H9 (cell line): ENCODE results near the gene RERE. TPM values are rescaled to one million over a fixed set of nuclear protein-coding genes. Genes with fewer than 3 reads are reported as not detected.
A peak's percentile ranks its signal among the peaks of the same experiment; 100 is the strongest.

Source experiments
- DNase-seq: peaks from one replicate; pipeline ENCODE4 v3.0.0-alpha.2; 2017
- H2AFZ ChIP-seq: one replicate; pipeline ENCODE4 v1.6.1; 2013; ENCODE audit warnings: mild to moderate bottlenecking, low read length, control low read depth, moderate library complexity
- H2AK5ac ChIP-seq: 2 replicates; pipeline ENCODE4 v1.6.1; 2013; ENCODE audit warnings: low read length, control low read depth, mixed read lengths; ENCODE audit not compliant: insufficient read length
- H2BK120ac ChIP-seq: one replicate; pipeline ENCODE4 v1.6.1; 2013; ENCODE audit warnings: low read depth, mild to moderate bottlenecking, low read length, control low read depth, inconsistent platforms; ENCODE audit not compliant: poor library complexity, severe bottlenecking
- H2BK12ac ChIP-seq: 2 replicates; pipeline ENCODE4 v1.6.1; 2013; ENCODE audit warnings: low read length, control low read depth, mixed read lengths, low read depth; ENCODE audit not compliant: insufficient read length
- H2BK15ac ChIP-seq: 2 replicates; pipeline ENCODE4 v1.6.1; 2013; ENCODE audit warnings: low read depth, low read length, control low read depth
- H2BK20ac ChIP-seq: one replicate; pipeline ENCODE4 v1.6.1; 2013; ENCODE audit warnings: low read depth, mild to moderate bottlenecking, low read length, control low read depth, inconsistent platforms; ENCODE audit not compliant: poor library complexity, severe bottlenecking
- H2BK5ac ChIP-seq: 2 replicates; pipeline ENCODE4 v1.6.1; 2013; ENCODE audit warnings: low read length, control low read depth, mixed read lengths; ENCODE audit not compliant: insufficient read length
- H3K14ac ChIP-seq: 2 replicates; pipeline ENCODE4 v1.6.1; 2013; ENCODE audit warnings: low read length, control low read depth; ENCODE audit not compliant: insufficient read depth
- H3K18ac ChIP-seq: 2 replicates; pipeline ENCODE4 v1.6.1; 2013; ENCODE audit warnings: low read depth, mild to moderate bottlenecking, mixed read lengths, low read length, control low read depth; ENCODE audit not compliant: insufficient read length
- H3K23ac ChIP-seq: 2 replicates; pipeline ENCODE4 v1.6.1; 2013; ENCODE audit warnings: low read length, control low read depth, mixed read lengths, low read depth; ENCODE audit not compliant: insufficient read length
- H3K23me2 ChIP-seq: 2 replicates; pipeline ENCODE4 v1.6.1; 2013; ENCODE audit warnings: low read depth, mild to moderate bottlenecking, mixed read lengths, low read length, control low read depth; ENCODE audit not compliant: insufficient read length, poor library complexity, severe bottlenecking
- H3K27ac ChIP-seq: 2 replicates; pipeline ENCODE4 v1.5.1; 2013; ENCODE audit warnings: low read length, control low read depth, mixed read lengths, low read depth; ENCODE audit not compliant: insufficient read length
- H3K27me3 ChIP-seq: 2 replicates; pipeline ENCODE4 v1.6.1; 2013; ENCODE audit warnings: low read length, control low read depth, inconsistent platforms; ENCODE audit not compliant: insufficient read depth
- H3K4ac ChIP-seq: 2 replicates; pipeline ENCODE4 v1.6.1; 2013; ENCODE audit warnings: low read depth, mild to moderate bottlenecking, control low read depth, inconsistent platforms, low read length, moderate library complexity
- H3K4me1 ChIP-seq: 2 replicates; pipeline ENCODE4 v1.6.1; 2013; ENCODE audit warnings: low read length, control low read depth, inconsistent platforms; ENCODE audit not compliant: insufficient read depth
- H3K4me2 ChIP-seq: 2 replicates; pipeline ENCODE4 v1.6.1; 2013; ENCODE audit warnings: low read length, control low read depth, mixed read lengths; ENCODE audit not compliant: insufficient read length, insufficient read depth
- H3K56ac ChIP-seq: 2 replicates; pipeline ENCODE4 v1.6.1; 2013; ENCODE audit warnings: low read depth, mild to moderate bottlenecking, mixed read lengths, low read length, control low read depth; ENCODE audit not compliant: insufficient read length
- H3K79me1 ChIP-seq: 2 replicates; pipeline ENCODE4 v1.6.1; 2013; ENCODE audit warnings: low read depth, mild to moderate bottlenecking, moderate library complexity, low read length, control low read depth, inconsistent platforms; ENCODE audit not compliant: insufficient read depth, poor library complexity, severe bottlenecking
- H3K79me2 ChIP-seq: 2 replicates; pipeline ENCODE4 v1.6.1; 2013; ENCODE audit warnings: low read length, control low read depth, inconsistent platforms; ENCODE audit not compliant: insufficient read depth
- H3K9ac ChIP-seq: 2 replicates; pipeline ENCODE4 v1.6.1; 2013; ENCODE audit warnings: low read length, control low read depth, mixed read lengths; ENCODE audit not compliant: insufficient read length; ENCODE audit errors: extremely low read depth
- H3K9me3 ChIP-seq: one replicate; pipeline ENCODE4 v1.6.1; 2013; ENCODE audit warnings: low read depth, low read length, inconsistent platforms; ENCODE audit not compliant: control insufficient read depth
- H3T11ph ChIP-seq: one replicate; pipeline ENCODE4 v1.6.1; 2013; ENCODE audit warnings: mild to moderate bottlenecking, low read length, control low read depth, inconsistent platforms
- H4K20me1 ChIP-seq: one replicate; pipeline ENCODE4 v1.6.1; 2013; ENCODE audit not compliant: control insufficient read depth, insufficient read length, insufficient read depth
- H4K5ac ChIP-seq: 2 replicates; pipeline ENCODE4 v1.6.1; 2013; ENCODE audit warnings: low read depth, mild to moderate bottlenecking, mixed read lengths, low read length, control low read depth; ENCODE audit not compliant: insufficient read length
- H4K8ac ChIP-seq: replicated peaks from 2 replicates; pipeline ENCODE4 v1.6.1; 2013; ENCODE audit warnings: low read length, control low read depth, mixed read lengths, low read depth; ENCODE audit not compliant: insufficient read length
- H4K91ac ChIP-seq: 2 replicates; pipeline ENCODE4 v1.6.1; 2013; ENCODE audit warnings: low read depth, mild to moderate bottlenecking, moderate library complexity, mixed read lengths, low read length, control low read depth; ENCODE audit not compliant: insufficient read length
- H3K27ac Mint-ChIP-seq, 3 experiments: 2 replicates in 2 of 3; 3 replicates in 1 of 3; pipeline ENCODE4 v1.8.0; 2020 to 2021; ENCODE audit warnings: mixed read lengths in 3 of 3, mild to moderate bottlenecking in 1 of 3, moderate library complexity in 1 of 3
- H3K27me3 Mint-ChIP-seq: 2 replicates; pipeline ENCODE4 v1.8.0; 2021; ENCODE audit warnings: low read depth, mild to moderate bottlenecking, moderate library complexity, mixed read lengths
- H3K36me3 Mint-ChIP-seq, 3 experiments: 2 replicates in 2 of 3; 3 replicates in 1 of 3; pipeline ENCODE4 v1.8.0; 2020 to 2021; ENCODE audit warnings: low read depth in 3 of 3, mixed read lengths in 3 of 3; ENCODE audit not compliant: insufficient read depth in 1 of 3
- H3K4me1 Mint-ChIP-seq, 2 experiments: 2 replicates each; pipeline ENCODE4 v1.8.0; 2020; ENCODE audit warnings: mixed read lengths in 2 of 2
- H3K4me3 Mint-ChIP-seq, 2 experiments: 2 replicates in 1 of 2; 3 replicates in 1 of 2; pipeline ENCODE4 v1.8.0; 2020 to 2021; ENCODE audit warnings: mild to moderate bottlenecking in 2 of 2, mixed read lengths in 2 of 2, moderate library complexity in 1 of 2
- H3K9me3 Mint-ChIP-seq, 2 experiments: 2 replicates in 1 of 2; 3 replicates in 1 of 2; pipeline ENCODE4 v1.8.0; 2020; ENCODE audit warnings: mild to moderate bottlenecking in 2 of 2, mixed read lengths in 2 of 2, moderate library complexity in 1 of 2
- CTCF ChIP-seq: fragments of 200-600 bp; sonication (generic); conservative IDR thresholded peaks from 3 replicates; pipeline ENCODE4 v1.8.0; 2021; ENCODE audit warnings: antibody characterized with exemption, mild to moderate bottlenecking
- WGBS: extraction: QIAGEN DNeasy Blood & Tissue Kit; methylation state at CpG from one replicate; pipeline ENCODE4 v1.1.7; 2013; ENCODE audit warnings: missing lambda C conversion rate, low lambda C conversion rate, mixed read lengths; ENCODE audit not compliant: insufficient read length; ENCODE audit errors: extremely low coverage; 5-methylcytosine and 5-hydroxymethylcytosine counted together
- total RNA-seq: library from RNA; stranded (reverse); gene quantifications from 2 replicates; pipeline ENCODE4 v1.2.1, GENCODE V29; 2021

RERE gene
- total RNA-seq, 1 experiment from 2014 or later, result 103 TPM

DNA sequence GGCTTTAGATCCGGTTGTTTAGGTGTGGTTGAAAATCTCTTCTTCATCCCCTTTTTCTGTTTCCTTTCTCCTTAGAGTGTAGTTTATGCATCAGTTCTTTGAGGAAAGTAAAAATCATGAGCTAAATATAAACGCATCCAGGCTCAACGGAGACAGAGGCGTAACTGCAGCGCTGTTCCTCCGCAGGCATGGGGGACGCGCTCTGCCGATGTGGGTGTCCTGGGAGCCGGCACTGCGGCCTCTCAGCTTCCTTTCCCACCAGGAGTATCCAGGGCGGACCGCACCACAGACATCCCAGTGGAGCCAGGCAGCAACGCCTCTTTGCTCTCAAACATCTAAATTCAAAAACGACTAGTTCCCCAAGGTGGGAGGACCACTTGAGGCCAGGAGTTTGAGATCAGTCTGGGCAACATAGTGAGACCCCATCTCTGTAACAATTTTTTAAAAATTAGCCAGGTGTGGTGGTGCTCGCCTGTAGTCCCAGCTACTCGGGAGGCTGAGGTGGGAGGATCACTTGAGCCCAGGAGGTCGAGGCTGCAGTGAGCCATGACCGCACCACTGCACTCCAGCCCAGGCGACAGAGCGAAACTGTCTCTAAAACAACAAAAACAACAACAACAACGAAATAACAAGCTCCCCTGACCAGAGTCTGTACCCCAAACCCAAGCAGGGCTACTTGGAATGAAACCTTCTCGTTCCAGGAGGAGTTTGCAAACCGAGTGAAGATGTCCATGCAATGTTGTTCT, 483.2 kb downstream of the RERE start:
- Histone ChIP-seq H3K79me2 (no peaks in the 10 kb centered on the region), H2AK5ac (no peak overlapping the region), H3K27ac (no peak overlapping the region), H3K9me3 (no peaks in the 10 kb centered on the region), H3K23ac (no peak overlapping the region), H2BK5ac (no peak overlapping the region), H2BK20ac (no peak overlapping the region), H3K23me2 (no peaks in the 10 kb centered on the region), H3K79me1 (no peaks in the 10 kb centered on the region), H3K18ac (no peak overlapping the region), H2BK12ac (no peak overlapping the region), H3K4me1 (no peaks in the 10 kb centered on the region), H4K91ac (no peak overlapping the region), H2AFZ (no peak overlapping the region), H3K9ac (no peak overlapping the region), H3K14ac (no peak overlapping the region), H3T11ph (no peak overlapping the region), H3K56ac (no peak overlapping the region), H3K4ac (no peak overlapping the region), H3K4me2 (no peak overlapping the region), H4K20me1 (no peaks in the 10 kb centered on the region), H2BK120ac (no peak overlapping the region), H2BK15ac (no peak overlapping the region), H4K8ac (no peak overlapping the region), H4K5ac (no peak overlapping the region), H3K27me3 (no peaks in the 10 kb centered on the region)
- WGBS, result no CpG with 5 or more reads among the region's 24 CpGs
- H3K36me3 Mint-ChIP-seq, result peaks cover 2 to 6% (median 4%) of the 10 kb centered on the region in 3 experiments; a peak in 5 of 7 replicates
- no peak for TF ChIP-seq CTCF
- no peaks in the 10 kb centered on the region for H3K4me1 Mint-ChIP-seq
- H3K27ac Mint-ChIP-seq, result peak overlapping the region in 2 of 3 experiments; percentile 34 to 58; a peak in 1 of 7 replicates
- peaks cover 2% of the 10 kb centered on the region for H3K27me3 Mint-ChIP-seq
- H3K4me3 Mint-ChIP-seq, result no peak overlapping the region
- peaks cover 3 to 4% of the 10 kb centered on the region in 2 experiments; a peak in 4 of 5 replicates for H3K9me3 Mint-ChIP-seq
- no peak for DNase-seq
